ENCODE results near the gene MAGI2.
"Not testable (repeated sequence)": the region's sequence is repeated elsewhere in the genome, so short reads cannot be mapped to it uniquely, and the experiment has no call there.

Gene MAGI2

GRCh38 chr7:78260826-78261225, 1192.6 kb downstream of the MAGI2 start:
- DNase-seq, result no peak

DNA sequence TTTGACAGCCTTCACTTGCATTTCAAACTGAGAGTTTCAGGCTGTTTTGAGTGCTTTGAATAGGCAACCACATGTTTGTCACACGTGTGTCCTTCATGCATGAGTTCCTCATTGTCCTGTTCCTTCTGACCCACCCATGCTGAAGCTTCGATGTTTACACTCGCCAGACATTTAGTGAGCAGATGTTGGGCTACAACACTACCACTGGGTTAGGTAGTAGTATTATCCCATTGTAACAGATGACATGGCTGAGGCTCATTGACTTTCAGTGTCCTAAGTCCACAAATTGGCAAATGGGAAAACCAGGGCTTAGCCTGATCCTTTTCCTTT, 1198.8 kb downstream of the MAGI2 start:
- no peak for DNase-seq

GRCh38 chr7:78253850-78254725, 1199.4 kb downstream of the MAGI2 start:
- DNase-seq, result no peak

- DNase-seq, result no peak
These were observed 1204.6 kb downstream of the MAGI2 start for GRCh38 chr7:78248867-78249266.

DNA sequence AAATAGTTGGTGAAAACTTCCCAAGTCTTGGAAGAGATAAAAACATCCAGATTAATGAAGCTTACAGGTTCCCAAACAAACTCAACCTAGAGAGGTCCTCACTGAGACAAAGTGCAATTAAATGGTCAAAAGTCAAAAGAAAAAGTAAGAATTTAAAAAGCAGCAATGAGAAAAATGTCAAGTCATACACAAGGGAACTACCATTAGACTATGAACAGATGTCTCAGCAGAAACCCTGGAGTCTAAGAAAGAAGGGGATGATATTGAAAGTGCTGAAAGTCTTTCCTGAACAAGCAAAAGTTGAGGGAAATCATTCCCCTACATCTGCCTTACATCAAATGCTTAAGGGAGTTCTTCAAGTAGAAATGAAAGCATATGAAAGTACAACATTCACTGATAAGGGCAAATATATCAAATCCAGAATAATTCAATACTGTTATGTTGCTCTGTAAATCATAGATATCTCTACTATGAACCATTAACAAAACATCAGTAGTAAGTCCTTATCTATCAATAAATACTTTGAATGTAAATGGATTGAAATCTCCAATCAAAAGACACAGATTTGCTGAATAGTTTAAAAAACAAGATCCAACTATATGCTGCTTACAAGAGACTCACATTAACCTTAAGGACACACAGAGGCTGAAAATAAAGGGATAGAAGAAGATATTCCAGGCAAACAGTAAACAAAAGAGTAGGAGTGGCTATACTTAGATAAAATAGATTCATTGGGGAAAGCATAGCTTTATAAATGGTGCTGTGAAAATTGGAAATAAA, 1205.4 kb downstream of the MAGI2 start:
- DNase-seq, result no peak

- DNase-seq, result not testable (repeated sequence)
These were observed 1213.3 kb downstream of the MAGI2 start for GRCh38 chr7:78240179-78240578.

DNA sequence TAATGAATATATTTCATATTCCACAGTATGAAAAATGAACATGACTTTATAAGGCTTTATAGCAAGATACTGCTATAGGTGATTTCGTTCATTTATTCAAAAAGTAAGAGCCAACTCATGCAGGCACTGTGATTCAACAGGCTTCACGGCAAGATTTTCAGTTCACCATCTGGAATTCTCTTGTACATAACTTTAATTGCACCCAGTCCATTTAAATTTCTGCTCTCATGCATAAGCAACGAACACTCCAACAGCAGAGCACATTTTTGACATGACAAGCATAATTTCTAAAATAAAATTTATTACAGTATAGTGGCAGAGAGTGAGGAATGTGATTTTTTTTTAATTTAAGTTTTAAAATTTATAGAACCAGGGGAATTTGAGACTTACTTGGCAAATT, 1218.8 kb downstream of the MAGI2 start:
- no peak for DNase-seq

DNA sequence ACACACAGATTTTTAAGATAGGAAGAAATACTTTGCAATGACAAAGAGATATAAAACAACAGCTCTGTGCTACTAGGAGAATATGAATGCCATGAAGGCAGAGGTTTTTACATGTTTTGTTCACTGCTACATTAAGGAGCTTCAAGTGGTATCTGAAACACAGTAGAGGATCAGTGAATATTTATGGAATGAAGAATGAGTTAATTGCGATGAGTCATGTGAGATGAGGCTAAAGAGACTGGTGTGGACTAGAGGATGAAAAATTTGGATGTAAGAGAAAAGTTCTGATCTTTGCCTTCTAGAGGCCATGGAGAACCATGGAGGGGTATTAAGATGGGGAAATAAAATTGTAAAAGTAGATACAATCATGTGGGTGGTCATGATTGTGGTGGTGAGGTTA, 1220.7 kb downstream of the MAGI2 start:
- no peak for DNase-seq

DNA sequence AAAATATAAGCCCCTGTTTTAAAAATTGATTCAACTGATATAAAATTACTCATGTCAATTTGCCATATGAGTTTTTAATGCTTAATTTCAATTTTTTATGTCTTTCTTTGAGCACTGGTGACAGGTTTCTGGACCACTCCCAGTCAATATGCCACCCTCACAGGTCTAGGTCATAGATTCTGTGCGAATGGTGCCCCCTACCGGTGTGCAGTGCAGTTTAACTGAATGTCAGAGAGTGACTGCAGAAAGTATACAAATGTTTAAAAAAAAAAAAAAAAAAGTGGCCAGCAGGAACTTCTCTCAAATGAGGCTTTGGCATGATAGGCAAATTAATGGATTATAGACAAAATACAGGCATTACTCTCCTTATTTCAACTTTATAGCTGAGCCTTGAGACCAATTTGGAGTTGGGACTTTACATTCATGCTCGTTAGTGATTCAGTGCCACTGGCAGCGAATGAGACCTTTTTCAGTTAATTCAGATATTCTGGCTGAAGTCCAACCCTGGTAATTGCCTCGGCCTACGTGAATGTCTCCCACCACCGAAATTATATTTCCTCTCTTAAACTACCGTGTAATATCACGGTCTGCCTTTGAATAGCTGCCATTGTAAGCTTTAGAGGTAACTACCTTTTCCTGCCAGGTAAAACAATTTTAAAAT, 1227.3 kb downstream of the MAGI2 start:
- no peak for DNase-seq

GRCh38 chr7:78225534-78225933, 1227.9 kb downstream of the MAGI2 start:
- no peak for DNase-seq

- no peak for DNase-seq
These were observed 1228.5 kb downstream of the MAGI2 start for GRCh38 chr7:78224923-78225322.

GRCh38 chr7:78223598-78223997, 1229.9 kb downstream of the MAGI2 start:
- DNase-seq, result no peak

DNA sequence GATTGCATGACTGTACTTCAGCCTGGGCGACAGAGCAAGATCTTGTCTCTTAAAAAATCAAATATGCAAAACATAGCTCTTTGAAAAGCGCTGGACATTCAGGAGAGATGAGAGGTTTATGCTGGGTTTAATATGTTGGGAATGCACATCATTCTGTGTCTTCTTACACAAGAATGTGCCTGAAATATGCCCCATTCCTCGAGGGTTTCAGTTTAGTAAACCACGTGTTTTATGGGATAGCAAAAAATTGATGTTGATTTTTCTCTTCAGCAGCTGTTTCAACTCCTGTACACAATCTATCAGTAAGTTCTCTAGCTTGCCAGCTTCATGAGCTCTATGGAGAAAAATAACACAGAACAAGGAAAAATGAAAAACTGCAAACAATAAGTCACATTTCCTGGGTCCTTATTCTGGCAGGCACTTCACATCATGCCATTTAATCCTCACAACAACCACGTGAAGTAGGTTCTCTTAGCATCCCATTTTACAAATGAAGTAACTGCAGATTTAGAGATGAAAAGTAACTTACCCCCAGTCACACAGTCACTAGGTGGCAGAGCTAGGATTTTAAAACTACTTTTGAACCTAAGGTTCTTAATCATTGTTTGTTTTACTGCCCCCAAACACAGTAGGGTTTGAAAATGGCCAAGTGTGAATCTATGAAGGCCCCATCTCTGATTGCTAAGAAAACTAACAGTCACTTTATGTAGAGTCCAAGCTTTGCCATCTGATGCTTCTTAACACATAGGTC, 1231.3 kb downstream of the MAGI2 start:
- DNase-seq, result no peak

GRCh38 chr7:78220754-78221153, 1232.7 kb downstream of the MAGI2 start:
- no peak for DNase-seq

- no peak for DNase-seq
These were observed 1234.6 kb downstream of the MAGI2 start for GRCh38 chr7:78218876-78219275.

- no peak for DNase-seq
These were observed 1235.4 kb downstream of the MAGI2 start for GRCh38 chr7:78218051-78218450.

- DNase-seq, result no peak
These were observed 1238.3 kb downstream of the MAGI2 start for GRCh38 chr7:78215199-78215598.

DNA sequence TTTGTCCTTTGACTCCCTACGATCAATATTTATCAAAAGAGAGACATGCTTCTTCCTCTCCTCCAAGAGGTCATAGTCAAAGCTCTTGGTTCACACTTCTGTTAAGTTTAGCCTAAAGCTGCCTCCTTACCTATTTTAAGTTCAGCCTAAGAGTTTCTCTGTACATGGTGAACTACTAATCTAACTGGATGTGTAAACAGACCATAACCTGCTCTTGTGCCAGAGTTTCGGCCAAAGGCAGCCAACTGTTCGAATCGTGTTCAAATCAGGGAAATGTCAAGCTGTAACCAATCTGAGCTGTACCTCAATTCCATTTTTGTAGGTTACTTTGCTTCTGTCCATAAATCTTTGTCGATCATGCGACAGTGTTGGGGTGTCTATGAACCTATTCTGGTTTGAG, 1240.1 kb downstream of the MAGI2 start:
- no peak for DNase-seq

DNA sequence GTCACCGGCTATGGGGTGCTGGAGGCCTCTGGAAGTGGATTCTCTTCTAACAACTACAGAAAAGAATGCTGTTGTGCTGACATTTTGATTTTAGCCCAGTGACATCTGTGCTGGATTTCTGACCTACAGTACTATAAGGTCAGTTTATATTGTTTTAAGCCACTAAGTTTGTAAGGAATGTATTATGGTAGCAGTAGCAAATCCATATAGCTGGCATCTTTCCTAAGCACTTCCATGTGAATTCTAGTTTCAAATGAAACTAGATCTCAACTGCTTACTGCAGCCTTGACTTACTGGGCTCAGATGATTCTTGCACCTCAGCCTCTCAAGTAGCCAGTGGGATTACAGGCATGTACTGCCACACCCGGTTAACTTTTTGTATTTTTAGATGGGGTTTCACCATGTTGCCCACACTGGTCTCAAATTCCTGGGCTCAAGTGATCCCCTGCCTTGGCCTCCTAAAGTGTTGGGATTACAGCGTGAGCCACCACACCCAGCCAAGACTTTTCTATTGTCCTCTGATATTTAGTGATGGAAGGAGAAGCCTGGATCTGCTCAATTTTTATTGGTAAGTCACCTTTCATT, 1240.9 kb downstream of the MAGI2 start:
- no peak for DNase-seq

DNA sequence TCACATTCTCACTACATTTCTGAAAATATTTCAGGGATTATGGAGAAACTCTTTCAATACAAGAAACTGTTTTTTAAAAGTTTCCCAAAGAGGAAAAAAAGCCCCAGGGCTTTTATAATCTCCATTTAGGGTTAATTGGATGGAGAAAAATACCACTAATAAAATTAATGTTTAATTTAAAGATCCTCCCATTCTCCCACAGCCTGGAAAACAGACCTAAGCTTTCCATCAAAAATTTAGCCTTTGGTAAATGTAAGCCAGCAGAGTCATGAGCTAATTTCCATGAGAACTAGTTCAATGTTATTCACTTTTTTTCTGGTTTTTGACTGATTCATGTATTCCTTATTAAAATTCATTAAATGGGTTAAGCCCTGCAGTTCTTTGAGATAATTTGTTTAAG, 1246.2 kb downstream of the MAGI2 start:
- no peak for DNase-seq

DNA sequence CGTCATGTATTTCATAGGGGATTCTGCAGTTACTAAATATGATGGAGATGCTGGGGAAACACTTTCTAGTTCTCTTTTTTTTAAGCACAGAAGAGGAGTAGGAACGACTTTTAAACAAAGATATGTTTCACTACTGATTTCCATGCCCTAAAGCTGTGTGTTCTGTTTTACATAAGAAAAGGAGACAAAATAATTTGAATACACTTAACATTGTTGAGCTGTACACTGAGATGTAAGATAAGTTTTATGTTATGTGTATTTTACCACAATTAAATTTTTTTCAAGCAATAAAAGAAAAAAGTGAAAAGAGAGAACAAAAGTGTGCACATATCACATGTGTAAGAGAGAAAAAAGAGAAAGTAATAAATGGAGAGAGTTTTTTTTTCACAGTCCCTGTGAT, 1246.7 kb downstream of the MAGI2 start:
- no peak for DNase-seq

DNA sequence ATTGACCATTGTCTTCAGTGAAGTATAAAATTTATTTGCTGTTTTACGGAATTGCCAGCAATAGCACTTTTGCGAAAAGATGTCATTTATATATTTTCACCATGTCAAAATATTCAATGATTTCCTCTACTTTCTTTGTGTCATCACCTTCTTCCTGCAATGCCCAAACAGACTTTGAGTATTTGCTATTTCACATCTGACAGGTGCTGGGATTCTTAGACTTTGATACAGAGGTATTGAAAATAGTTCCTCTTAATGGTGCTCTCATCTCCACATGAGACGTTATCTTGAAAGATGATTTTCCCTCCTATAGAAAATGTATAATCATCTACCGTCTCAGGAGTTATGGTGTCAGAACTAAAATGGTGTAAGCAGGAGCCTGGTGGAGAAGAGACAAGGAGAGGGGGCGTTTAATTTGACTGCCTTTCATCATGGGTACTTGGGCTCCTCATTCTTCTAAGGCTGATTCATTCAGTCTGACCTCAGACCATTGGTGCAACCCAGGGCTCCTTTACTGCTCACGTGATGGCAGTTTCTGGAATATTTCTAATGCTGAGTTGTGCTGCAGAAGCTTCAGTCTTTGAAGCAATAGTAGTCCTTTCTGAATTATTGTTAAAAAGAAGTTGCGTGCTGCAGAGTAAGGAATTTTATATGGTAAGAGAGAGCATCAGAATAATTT, 1250.3 kb downstream of the MAGI2 start:
- DNase-seq, result no peak
